HG03378 (cell line): Measurements from ENCODE around the gene PRRT1.
"Not testable (repeated sequence)": the region's sequence is repeated elsewhere in the genome, so short reads cannot be mapped to it uniquely, and the experiment has no call there.

Experiments
- ATAC-seq: cut with Tn5 transposase; IDR thresholded peaks from one replicate; pipeline ENCODE4 v1.9.1; 2021; ENCODE audit warnings: mild to moderate bottlenecking, moderate library complexity; ENCODE audit not compliant: unreplicated experiment

Gene PRRT1

GRCh38 chr6:32105433-32105832 is 46.3 kb downstream of the PRRT1 start:
- no peak for ATAC-seq

DNA sequence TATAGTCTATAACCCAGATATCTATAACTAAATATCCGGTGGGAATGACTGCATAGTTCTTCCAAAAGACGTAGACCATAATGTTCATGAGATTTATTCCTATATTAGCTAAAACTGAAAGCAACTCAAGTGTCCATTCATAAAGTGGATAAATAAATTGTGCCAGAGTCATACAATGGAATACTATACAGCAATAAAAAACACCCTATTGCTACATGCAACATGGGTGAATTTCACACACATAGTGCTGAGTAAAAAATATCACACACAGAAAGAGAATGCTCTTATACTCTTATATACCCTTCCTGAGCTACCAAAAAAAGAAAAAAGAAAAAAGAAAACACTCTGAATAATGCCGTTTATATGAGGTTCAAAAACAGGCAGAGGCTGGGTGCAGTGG is 49.5 kb downstream of the PRRT1 start:
- no peak for ATAC-seq

DNA sequence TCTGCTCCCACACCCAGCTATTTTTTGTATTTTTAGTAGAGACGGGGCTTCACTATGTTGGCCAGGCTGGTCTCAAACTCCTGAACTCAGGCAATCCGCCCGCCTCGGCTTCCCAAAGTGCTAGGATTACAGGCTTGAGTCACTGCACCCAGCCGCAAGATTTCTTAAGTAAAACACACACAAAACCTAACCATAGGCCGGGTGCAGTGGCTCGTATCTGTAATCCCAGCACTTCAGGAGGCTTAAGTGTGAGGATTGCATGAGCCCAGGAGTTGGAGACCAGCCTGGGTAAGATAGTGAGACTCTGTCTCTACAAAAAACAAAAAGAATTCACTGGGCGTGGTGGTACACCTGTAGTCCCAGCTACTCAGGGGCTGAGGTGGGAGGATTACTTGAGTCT is 51.5 kb downstream of the PRRT1 start:
- not testable (repeated sequence) for ATAC-seq
